ENCODE measurements around the gene RPL39L. TPM values are rescaled to one million over a fixed set of nuclear protein-coding genes. Genes with fewer than 3 reads are reported as not detected.

RPL39L gene
- total RNA-seq, 1 donor: 33.8 TPM

GRCh38 chr3:187130346-187131066 lies 8.8 kb downstream of the RPL39L start:
- DNase-seq (ENCODE audit: low read depth): peak; percentile 79
- H3K4me3 ChIP-seq (ENCODE audit: low read depth, low read length): no peak overlapping the region
- TF ChIP-seq CTCF (IDR thresholded peaks at IDR 0.05; ENCODE audit: insufficient read depth, low read length): no peak

- no peak for DNase-seq (ENCODE audit: low read depth)
- H3K4me3 ChIP-seq (ENCODE audit: low read depth, low read length): no peak overlapping the region
- no peak for TF ChIP-seq CTCF (IDR thresholded peaks at IDR 0.05; ENCODE audit: insufficient read depth, low read length)
Observed at GRCh38 chr3:187125319-187126031, 13.8 kb downstream of the RPL39L start.

- DNase-seq (ENCODE audit: low read depth): peak; percentile 27
- TF ChIP-seq CTCF (IDR thresholded peaks at IDR 0.05; ENCODE audit: insufficient read depth, low read length): no peak
- H3K4me3 ChIP-seq (ENCODE audit: low read depth, low read length): no peak overlapping the region
Observed at GRCh38 chr3:187122261-187122660, 17.0 kb downstream of the RPL39L start.

- H3K4me3 ChIP-seq (ENCODE audit: low read depth, low read length): no peak overlapping the region
- no peak for DNase-seq (ENCODE audit: low read depth)
- TF ChIP-seq CTCF (IDR thresholded peaks at IDR 0.05; ENCODE audit: insufficient read depth, low read length): no peak
Observed at GRCh38 chr3:187120326-187120725, 19.0 kb downstream of the RPL39L start.

GRCh38 chr3:187114511-187114910 lies 24.8 kb downstream of the RPL39L start:
- no peak for TF ChIP-seq CTCF (IDR thresholded peaks at IDR 0.05; ENCODE audit: insufficient read depth, low read length)
- H3K4me3 ChIP-seq (ENCODE audit: low read depth, low read length): no peak overlapping the region
- no peak for DNase-seq (ENCODE audit: low read depth)

- DNase-seq (ENCODE audit: low read depth): peak; percentile 69
- no peak overlapping the region for H3K4me3 ChIP-seq (ENCODE audit: low read depth, low read length)
- TF ChIP-seq CTCF (IDR thresholded peaks at IDR 0.05; ENCODE audit: insufficient read depth, low read length): peak; percentile 58
Observed at GRCh38 chr3:187112934-187113793, 26.1 kb downstream of the RPL39L start.
